Measurements from ENCODE around the gene EMP2.

EMP2 gene

DNA sequence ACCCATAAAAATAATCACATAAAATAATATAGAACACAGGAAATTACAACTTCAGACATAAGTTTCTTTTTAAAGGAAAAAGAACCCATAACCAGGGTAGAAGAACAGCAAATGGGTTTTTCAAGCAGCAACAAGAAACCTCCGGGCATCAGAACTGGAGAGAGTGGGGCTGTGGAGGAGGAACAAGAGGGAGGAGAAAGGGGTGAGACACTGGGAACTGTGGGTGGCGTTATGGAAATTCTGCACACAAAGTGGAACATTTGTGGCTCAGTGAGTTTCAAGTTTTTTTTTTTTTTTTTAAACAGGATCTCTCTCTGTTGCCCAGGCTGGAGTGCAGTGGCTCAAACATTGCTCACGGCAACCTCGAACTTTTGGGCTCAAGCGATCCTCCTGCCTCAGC is 22.6 kb downstream of the EMP2 start:
- TF ChIP-seq, protein P1, sequence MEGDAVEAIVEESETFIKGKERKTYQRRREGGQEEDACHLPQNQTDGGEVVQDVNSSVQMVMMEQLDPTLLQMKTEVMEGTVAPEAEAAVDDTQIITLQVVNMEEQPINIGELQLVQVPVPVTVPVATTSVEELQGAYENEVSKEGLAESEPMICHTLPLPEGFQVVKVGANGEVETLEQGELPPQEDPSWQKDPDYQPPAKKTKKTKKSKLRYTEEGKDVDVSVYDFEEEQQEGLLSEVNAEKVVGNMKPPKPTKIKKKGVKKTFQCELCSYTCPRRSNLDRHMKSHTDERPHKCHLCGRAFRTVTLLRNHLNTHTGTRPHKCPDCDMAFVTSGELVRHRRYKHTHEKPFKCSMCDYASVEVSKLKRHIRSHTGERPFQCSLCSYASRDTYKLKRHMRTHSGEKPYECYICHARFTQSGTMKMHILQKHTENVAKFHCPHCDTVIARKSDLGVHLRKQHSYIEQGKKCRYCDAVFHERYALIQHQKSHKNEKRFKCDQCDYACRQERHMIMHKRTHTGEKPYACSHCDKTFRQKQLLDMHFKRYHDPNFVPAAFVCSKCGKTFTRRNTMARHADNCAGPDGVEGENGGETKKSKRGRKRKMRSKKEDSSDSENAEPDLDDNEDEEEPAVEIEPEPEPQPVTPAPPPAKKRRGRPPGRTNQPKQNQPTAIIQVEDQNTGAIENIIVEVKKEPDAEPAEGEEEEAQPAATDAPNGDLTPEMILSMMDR (IDR thresholded peaks at IDR 0.05; ENCODE audit: borderline replicate concordance, control extremely low read depth, extremely low read depth, insufficient read depth, missing control alignments): no peak
- no peak for DNase-seq (ENCODE audit: low spot score)

DNA sequence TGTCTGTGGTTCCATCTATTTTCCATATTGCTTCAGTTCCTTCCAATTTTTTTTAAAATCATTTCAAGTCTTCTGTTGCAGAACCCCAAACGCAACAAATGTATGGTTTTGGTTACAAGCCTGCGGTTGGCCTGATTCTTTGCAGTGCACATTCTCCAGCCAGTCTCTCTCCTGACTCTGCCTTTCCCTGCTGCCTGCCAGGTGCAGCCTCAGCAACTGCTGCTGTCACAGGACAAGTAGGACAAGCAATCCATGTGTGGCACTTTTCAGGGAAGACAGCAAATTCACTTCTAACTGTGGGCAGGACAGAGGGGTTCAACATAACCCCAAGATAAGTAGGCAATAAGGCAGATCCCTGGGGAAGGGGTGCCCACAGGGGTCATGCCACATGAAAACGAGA is 24.2 kb downstream of the EMP2 start:
- no peak for DNase-seq (ENCODE audit: low spot score)
- TF ChIP-seq, protein P1 (IDR thresholded peaks at IDR 0.05; ENCODE audit: borderline replicate concordance, control extremely low read depth, extremely low read depth, insufficient read depth, missing control alignments): no peak
- in situ Hi-C loops (cut with MboI; ENCODE audit: low sequenced_read_pairs, unreplicated experiment): no loop called here

More for the DNA sequence above, 22.6 kb downstream of the EMP2 start:
- in situ Hi-C loops (cut with MboI; ENCODE audit: low sequenced_read_pairs, unreplicated experiment): no loop called here

DNA sequence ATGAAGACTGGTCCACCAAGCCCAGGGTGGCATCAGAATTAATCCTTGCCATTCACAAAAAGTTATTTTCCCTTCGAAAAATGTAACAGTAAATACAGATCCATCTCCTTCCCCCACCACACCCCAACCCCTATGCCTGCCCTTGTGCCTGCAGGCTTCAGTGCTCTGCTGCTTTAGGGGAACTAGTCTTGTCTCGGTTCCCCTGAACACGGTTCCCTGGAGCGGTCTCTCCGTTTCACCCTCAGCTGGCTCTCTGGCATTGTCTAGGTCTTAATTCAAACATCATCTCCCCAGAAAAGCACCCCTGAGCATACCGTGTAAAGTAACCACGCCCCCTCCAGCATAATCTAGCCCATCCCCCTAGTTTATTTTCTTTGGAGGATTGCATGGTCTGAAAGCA is 25.8 kb downstream of the EMP2 start:
- TF ChIP-seq, protein P1 (IDR thresholded peaks at IDR 0.05; ENCODE audit: borderline replicate concordance, control extremely low read depth, extremely low read depth, insufficient read depth, missing control alignments): no peak
- no peak for DNase-seq (ENCODE audit: low spot score)
- in situ Hi-C loops (cut with MboI; ENCODE audit: low sequenced_read_pairs, unreplicated experiment): no loop called here

DNA sequence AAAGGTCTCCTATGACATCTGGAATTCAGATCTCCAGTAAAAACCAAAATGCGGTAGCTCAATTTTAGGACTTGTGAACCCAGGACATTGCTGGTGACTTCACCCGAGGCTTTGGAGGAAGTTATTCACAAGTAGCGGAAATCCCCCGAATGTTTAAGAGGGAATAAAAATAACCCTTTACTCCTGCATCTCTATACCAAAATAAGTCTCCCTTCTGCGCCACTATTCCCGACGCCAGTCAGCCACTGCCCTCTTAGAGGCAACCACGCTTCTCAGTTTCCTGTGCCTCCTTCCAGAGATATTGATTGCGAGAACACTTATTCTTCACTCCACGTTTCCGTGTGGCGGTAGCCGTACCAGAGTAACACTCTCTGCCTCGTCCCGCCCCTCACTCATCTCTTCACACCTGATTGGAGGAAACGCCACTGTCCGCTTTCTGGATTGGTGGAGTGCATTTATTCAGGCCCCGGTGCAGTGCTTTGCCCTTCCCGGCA is 27.4 kb downstream of the EMP2 start:
- TF ChIP-seq, protein P1 (IDR thresholded peaks at IDR 0.05; ENCODE audit: borderline replicate concordance, control extremely low read depth, extremely low read depth, insufficient read depth, missing control alignments): no peak
- DNase-seq (ENCODE audit: low spot score): peak; percentile 89
- in situ Hi-C loops (cut with MboI; ENCODE audit: low sequenced_read_pairs, unreplicated experiment): no loop called here

DNA sequence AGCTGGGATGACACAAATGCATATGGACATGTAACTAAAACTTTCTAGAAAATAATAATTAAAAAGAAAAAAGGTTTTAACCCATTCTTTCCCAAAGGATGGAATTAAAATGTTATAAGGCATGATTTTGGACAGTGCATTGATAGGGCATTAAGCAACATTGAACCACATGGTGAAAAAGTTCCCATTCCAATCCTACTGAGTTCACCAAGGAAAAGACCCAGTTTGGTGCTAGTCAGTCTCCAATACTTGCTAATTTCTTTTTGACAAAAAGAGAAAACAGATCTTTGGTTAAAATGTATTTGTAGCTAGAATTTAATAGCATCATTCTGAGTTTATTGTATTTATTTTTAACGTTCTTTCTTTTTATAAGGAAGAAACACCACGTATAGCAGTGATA is 28.1 kb downstream of the EMP2 start:
- in situ Hi-C loops (cut with MboI; ENCODE audit: low sequenced_read_pairs, unreplicated experiment): no loop called here
- TF ChIP-seq, protein P1 (IDR thresholded peaks at IDR 0.05; ENCODE audit: borderline replicate concordance, control extremely low read depth, extremely low read depth, insufficient read depth, missing control alignments): no peak
- no peak for DNase-seq (ENCODE audit: low spot score)

DNA sequence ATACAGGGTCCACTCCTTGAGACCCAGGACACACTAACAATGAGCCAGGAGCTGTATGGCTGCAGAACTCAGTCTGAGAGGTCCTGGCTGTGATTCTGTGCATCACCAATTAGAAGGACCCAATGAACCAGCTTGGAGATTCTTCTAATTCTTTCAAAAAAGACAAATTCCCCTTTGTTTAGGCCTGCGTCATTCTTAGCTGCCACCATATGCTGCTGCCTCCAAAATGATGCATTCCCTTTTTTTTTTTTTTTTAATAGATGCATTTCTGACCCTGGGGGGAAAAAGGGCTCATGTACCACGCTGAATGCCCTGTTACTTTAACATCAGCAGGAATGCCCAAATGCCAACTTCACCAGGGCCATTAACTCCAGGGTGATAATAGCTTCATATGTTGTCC is 28.5 kb downstream of the EMP2 start:
- no peak for DNase-seq (ENCODE audit: low spot score)
- in situ Hi-C loops (cut with MboI; ENCODE audit: low sequenced_read_pairs, unreplicated experiment): no loop called here
- TF ChIP-seq, protein P1 (IDR thresholded peaks at IDR 0.05; ENCODE audit: borderline replicate concordance, control extremely low read depth, extremely low read depth, insufficient read depth, missing control alignments): no peak

DNA sequence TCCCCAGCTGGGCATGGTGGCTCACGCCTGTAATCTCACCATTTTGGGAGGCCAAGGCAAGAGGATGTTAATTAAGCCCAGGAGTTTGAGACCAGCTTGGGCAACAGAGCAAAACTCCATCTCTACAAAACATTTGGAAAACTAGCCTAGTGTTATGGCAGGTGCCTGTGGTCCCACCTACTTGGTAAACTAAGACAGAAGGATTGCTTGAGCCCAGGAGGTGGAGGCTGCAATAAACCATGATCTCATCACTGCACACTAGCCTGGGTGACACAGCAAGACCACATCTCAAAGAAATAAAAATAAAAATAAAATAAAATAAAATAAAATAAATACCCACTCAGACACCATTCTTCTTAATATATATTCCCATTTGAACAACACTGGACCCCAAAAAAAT is 32.0 kb downstream of the EMP2 start:
- no peak for DNase-seq (ENCODE audit: low spot score)
- in situ Hi-C loops (cut with MboI; ENCODE audit: low sequenced_read_pairs, unreplicated experiment): no loop called here
- TF ChIP-seq, protein P1 (IDR thresholded peaks at IDR 0.05; ENCODE audit: borderline replicate concordance, control extremely low read depth, extremely low read depth, insufficient read depth, missing control alignments): no peak

Measured in GM13976 (cell line).